Endothelial cell of coronary artery (primary cell): ENCODE measurements around the gene SEC16B. TPM values are rescaled to one million over a fixed set of nuclear protein-coding genes. Genes with fewer than 3 reads are reported as not detected.

ENCODE experiments used
- total RNA-seq: library from RNA; depleted of rRNA; stranded (reverse); fragments of >200 nt; gene quantifications from 2 replicates; pipeline ENCODE4 v1.2.3, GENCODE V29; 2014

Gene SEC16B, protein sequence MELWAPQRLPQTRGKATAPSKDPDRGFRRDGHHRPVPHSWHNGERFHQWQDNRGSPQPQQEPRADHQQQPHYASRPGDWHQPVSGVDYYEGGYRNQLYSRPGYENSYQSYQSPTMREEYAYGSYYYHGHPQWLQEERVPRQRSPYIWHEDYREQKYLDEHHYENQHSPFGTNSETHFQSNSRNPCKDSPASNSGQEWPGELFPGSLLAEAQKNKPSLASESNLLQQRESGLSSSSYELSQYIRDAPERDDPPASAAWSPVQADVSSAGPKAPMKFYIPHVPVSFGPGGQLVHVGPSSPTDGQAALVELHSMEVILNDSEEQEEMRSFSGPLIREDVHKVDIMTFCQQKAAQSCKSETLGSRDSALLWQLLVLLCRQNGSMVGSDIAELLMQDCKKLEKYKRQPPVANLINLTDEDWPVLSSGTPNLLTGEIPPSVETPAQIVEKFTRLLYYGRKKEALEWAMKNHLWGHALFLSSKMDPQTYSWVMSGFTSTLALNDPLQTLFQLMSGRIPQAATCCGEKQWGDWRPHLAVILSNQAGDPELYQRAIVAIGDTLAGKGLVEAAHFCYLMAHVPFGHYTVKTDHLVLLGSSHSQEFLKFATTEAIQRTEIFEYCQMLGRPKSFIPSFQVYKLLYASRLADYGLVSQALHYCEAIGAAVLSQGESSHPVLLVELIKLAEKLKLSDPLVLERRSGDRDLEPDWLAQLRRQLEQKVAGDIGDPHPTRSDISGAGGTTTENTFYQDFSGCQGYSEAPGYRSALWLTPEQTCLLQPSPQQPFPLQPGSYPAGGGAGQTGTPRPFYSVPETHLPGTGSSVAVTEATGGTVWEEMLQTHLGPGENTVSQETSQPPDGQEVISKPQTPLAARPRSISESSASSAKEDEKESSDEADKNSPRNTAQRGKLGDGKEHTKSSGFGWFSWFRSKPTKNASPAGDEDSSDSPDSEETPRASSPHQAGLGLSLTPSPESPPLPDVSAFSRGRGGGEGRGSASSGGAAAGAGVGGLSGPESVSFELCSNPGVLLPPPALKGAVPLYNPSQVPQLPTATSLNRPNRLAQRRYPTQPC
- total RNA-seq, result 0.45 and 0.66 TPM in 2 replicates

DNA sequence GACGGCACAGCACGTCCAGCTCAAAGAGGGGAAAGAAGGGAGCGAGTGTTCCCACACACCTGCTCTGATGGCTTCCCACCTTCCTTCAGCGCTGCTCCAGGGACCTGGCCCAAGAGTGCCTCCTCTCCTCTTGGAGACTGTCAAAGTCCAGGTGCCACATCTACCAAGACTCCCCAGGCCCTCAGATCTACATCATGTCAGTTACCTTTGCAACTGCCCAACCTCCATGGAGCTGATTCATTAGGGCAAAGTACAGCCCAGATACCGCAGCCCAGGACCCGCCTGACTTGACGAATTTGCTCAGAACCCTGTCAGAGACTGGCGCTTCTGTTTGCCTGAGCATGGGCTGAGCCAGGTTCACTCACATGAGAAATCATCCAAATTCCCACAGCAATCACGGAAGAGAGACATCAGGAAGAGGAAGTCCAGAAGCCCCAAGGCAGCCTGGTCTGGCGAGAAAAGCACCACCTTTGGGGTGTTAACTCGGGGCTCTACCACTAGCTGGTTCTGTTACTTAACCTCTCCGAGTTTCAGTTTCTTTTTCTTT is at the start of gene SEC16B:
Gene SEC16B (minus strand): TSS at position 234 of the 547 bp plus-strand sequence. CDS start 2,077 bp downstream, outside the sequence.

Other genes with a start within 250 kb of the SEC16B start
- 11.1 and 12.9 TPM in 2 replicates for gene RASAL2, start 124.0 kb upstream of the SEC16B start, total RNA-seq